ENCODE measurements around the gene GRAMD4.

The GRAMD4 gene

DNA sequence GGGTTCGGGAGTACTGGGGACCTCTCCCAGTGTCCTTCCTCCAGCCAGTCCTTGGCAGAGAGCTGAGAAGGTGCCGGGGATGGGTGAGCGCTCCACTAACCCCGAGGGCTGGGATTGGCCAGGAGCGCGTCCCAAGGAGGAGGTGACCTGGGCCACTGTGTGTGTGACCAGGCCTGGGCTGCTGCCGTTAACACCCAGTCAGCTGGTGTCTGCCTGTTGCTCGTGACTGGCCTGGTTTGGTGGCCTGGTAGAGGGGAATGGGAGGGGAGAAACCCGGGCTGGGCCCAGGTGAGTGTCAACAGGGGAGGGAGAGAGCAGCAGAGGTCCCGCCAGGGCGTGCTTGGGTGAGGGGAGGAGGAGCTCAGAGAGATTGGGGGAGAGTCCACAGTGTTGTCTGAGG, 29.9 kb upstream of the GRAMD4 start:
- Mint-ChIP-seq H3K9me3 (no peaks in the 10 kb centered on the region), H3K4me1 (peaks cover 59% of the 10 kb centered on the region), H3K4me3 (no peak overlapping the region), H3K27ac (no peak overlapping the region), H3K27me3 (ENCODE audit: low read depth, poor library complexity) (peaks cover 7% of the 10 kb centered on the region), H3K36me3 (ENCODE audit: low read depth) (no peaks in the 10 kb centered on the region)
- no peak for DNase-seq
- TF ChIP-seq, protein P1, sequence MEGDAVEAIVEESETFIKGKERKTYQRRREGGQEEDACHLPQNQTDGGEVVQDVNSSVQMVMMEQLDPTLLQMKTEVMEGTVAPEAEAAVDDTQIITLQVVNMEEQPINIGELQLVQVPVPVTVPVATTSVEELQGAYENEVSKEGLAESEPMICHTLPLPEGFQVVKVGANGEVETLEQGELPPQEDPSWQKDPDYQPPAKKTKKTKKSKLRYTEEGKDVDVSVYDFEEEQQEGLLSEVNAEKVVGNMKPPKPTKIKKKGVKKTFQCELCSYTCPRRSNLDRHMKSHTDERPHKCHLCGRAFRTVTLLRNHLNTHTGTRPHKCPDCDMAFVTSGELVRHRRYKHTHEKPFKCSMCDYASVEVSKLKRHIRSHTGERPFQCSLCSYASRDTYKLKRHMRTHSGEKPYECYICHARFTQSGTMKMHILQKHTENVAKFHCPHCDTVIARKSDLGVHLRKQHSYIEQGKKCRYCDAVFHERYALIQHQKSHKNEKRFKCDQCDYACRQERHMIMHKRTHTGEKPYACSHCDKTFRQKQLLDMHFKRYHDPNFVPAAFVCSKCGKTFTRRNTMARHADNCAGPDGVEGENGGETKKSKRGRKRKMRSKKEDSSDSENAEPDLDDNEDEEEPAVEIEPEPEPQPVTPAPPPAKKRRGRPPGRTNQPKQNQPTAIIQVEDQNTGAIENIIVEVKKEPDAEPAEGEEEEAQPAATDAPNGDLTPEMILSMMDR (IDR thresholded peaks at IDR 0.05): no peak

DNA sequence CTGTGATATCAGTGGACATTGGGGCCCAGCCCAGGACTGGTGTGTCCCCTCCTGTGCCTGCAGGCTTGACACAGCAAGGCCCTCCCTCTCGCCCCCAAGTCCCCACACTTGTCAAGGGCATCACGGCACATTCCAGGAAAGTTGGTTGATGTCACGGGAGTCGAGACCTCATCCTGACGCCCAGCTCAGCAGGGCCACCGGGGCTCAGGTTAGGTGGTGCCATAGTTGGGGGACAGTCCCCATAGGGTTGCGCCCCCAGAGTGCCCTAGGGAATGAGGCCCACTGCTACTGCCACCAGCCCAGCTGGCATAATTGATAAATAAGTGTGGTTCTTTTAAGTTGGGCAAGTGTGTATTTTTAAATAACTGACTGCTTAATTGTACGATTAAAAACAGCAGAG, 28.3 kb upstream of the GRAMD4 start:
- no peak overlapping the region for H3K27ac Mint-ChIP-seq
- TF ChIP-seq, protein P1 (IDR thresholded peaks at IDR 0.05): no peak

DNA sequence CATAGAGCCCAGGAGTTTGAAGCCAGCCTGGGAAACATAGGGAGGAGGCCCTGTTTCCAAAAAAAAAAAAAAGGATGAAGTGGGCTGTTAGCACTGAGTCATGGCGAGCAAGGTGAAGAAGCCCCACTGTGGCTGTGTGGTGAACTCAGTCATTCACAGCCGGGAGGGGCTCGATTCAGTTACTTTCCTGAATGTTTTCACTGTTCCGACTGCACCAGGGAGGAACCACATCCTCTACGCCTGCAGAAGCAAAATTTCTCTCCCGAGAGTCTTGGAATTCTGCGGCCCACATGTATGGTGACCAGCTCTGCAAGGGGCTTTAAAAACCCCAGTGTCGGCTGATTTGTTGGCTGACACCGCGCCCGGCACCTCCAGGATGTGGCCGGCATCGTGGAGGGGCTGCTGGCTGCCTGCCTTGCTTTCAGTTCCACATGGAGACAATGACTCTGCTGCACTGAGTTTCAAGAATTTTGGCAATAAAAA, 27.8 kb upstream of the GRAMD4 start:
- DNase-seq: no peak

More for the DNA sequence above, 28.3 kb upstream of the GRAMD4 start:
- no peaks in the 10 kb centered on the region for H3K36me3 Mint-ChIP-seq (ENCODE audit: low read depth)
- H3K9me3 Mint-ChIP-seq: no peaks in the 10 kb centered on the region
- H3K4me3 Mint-ChIP-seq: no peak overlapping the region
- H3K27me3 Mint-ChIP-seq (ENCODE audit: low read depth, poor library complexity): peaks cover 6% of the 10 kb centered on the region
- DNase-seq: no peak
- H3K4me1 Mint-ChIP-seq: peaks cover 61% of the 10 kb centered on the region

DNA sequence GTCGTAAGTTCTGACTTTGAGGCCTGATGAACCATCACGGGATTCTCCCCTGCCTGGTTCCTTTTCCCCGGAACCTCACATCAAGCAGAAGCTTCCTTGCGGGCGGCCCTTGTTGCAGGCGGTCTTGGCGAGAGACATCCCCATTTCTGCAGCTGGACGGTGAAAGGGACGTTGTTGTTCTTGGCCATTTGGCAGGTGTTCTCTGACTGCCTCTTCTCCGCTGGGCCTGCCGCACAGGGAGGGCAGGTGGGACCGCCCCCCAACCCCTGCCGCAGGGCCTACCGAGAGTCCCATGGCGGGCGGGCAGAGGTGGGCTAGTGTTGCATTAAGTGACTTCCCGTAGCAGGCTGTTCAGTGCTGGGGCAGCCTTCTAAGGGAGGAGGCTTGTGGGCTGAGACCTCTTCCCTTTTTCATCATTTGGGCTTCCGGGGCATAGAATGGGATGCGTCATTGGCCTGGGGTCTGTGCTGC, 26.9 kb upstream of the GRAMD4 start:
- Mint-ChIP-seq H3K4me3 (no peak overlapping the region), H3K36me3 (ENCODE audit: low read depth) (no peaks in the 10 kb centered on the region), H3K4me1 (peaks cover 49% of the 10 kb centered on the region), H3K27ac (no peak overlapping the region), H3K27me3 (ENCODE audit: low read depth, poor library complexity) (peaks cover 6% of the 10 kb centered on the region), H3K9me3 (no peaks in the 10 kb centered on the region)
- TF ChIP-seq, protein P1 (IDR thresholded peaks at IDR 0.05): no peak
- DNase-seq: no peak

More for the DNA sequence above, 27.8 kb upstream of the GRAMD4 start:
- no peaks in the 10 kb centered on the region for H3K9me3 Mint-ChIP-seq
- H3K27ac Mint-ChIP-seq: no peak overlapping the region
- H3K36me3 Mint-ChIP-seq (ENCODE audit: low read depth): no peaks in the 10 kb centered on the region
- TF ChIP-seq, protein P1 (IDR thresholded peaks at IDR 0.05): no peak
- H3K27me3 Mint-ChIP-seq (ENCODE audit: low read depth, poor library complexity): peaks cover 6% of the 10 kb centered on the region
- peaks cover 56% of the 10 kb centered on the region for H3K4me1 Mint-ChIP-seq
- no peak overlapping the region for H3K4me3 Mint-ChIP-seq

DNA sequence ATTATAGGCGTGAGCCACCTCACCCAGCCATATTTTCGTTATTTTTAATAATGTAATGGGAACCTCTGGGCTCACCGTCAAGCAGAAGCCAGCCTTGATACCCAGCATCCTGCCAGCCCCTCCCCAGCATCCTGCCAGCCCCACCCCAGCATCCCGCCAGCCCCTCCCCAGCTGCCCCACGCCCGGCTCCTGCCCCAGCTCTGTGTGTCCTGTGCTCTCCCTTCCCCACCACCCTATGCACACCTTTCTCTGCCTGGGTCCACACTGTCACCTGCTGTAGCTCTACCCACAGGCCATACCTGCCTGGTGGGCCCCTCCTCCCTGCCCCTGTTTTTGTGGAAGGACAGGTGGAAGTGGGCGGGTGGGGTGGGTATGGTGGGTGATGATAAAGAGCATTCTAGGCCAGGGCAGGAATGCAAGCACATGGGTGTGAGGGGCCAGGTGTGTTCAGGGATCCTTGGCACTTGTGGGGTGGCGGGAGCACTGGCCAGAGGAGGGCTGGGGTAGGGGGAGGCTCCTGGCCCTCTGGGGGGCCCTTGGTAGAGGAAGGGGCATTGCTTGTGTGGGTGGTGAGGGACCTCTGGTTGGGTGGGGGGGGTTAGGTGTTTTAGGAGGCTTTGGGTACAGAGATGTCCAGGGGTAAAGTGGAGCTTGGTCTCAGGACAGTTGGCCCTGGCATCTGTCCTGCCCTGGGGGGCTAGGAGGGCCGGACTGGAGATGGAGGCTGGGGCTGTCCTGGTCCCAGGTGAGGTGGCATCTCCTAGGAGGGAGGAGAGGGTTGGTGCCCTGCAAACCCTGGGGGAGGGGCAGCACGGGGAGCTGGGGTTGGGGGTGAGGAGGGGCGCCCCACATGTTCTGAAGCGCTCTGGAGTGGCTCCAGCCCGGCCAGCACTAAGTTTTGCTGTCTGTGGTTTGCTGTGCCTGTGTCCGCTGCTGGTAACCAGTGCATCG, 25.9 kb upstream of the GRAMD4 start:
- TF ChIP-seq, protein P1 (IDR thresholded peaks at IDR 0.05): no peak
- no peak for DNase-seq
- peaks cover 38% of the 10 kb centered on the region for H3K4me1 Mint-ChIP-seq

More for the DNA sequence above, 25.9 kb upstream of the GRAMD4 start:
- Mint-ChIP-seq H3K27ac (no peak overlapping the region), H3K36me3 (ENCODE audit: low read depth) (no peaks in the 10 kb centered on the region), H3K4me3 (no peak overlapping the region), H3K9me3 (no peaks in the 10 kb centered on the region), H3K27me3 (ENCODE audit: low read depth, poor library complexity) (peaks cover 6% of the 10 kb centered on the region)
